NCI-H1105 (cell line): Measurements from ENCODE around the gene ITPK1.

Source experiments
- DNase-seq: peaks from one replicate; lab custom pipeline; 2025; lab: John Stamatoyannopoulos, UW

Gene ITPK1

GRCh38 chr14:93042968-93043940 lies 72.5 kb downstream of the ITPK1 start:
- no peak for DNase-seq

GRCh38 chr14:93041830-93042229 lies 73.9 kb downstream of the ITPK1 start:
- no peak for DNase-seq

GRCh38 chr14:93040982-93041381 lies 74.7 kb downstream of the ITPK1 start:
- DNase-seq = no peak

GRCh38 chr14:93040443-93040842 lies 75.3 kb downstream of the ITPK1 start:
- DNase-seq = no peak

- DNase-seq = no peak
Observed at GRCh38 chr14:93039649-93040315, 75.9 kb downstream of the ITPK1 start.

- DNase-seq = no peak
Observed at GRCh38 chr14:93037351-93037750, 78.4 kb downstream of the ITPK1 start.

GRCh38 chr14:93036652-93037345 lies 78.9 kb downstream of the ITPK1 start:
- no peak for DNase-seq

- no peak for DNase-seq
Observed at GRCh38 chr14:93035917-93036651, 79.6 kb downstream of the ITPK1 start.

GRCh38 chr14:93035585-93035916 lies 80.2 kb downstream of the ITPK1 start:
- no peak for DNase-seq

- no peak for DNase-seq
Observed at GRCh38 chr14:93034671-93034994, 81.1 kb downstream of the ITPK1 start.

GRCh38 chr14:93033983-93034670 lies 81.6 kb downstream of the ITPK1 start:
- no peak for DNase-seq

GRCh38 chr14:93033084-93033982 lies 82.4 kb downstream of the ITPK1 start:
- no peak for DNase-seq

GRCh38 chr14:93032421-93032936 lies 83.2 kb downstream of the ITPK1 start:
- no peak for DNase-seq

- DNase-seq = no peak
Observed at GRCh38 chr14:93031505-93032315, 84.0 kb downstream of the ITPK1 start.

- DNase-seq = no peak
Observed at GRCh38 chr14:93030761-93031160, 85.0 kb downstream of the ITPK1 start.

- no peak for DNase-seq
Observed at GRCh38 chr14:93029911-93030508, 85.7 kb downstream of the ITPK1 start.

GRCh38 chr14:93029417-93029816 lies 86.3 kb downstream of the ITPK1 start:
- no peak for DNase-seq

- no peak for DNase-seq
Observed at GRCh38 chr14:93028724-93029076, 87.0 kb downstream of the ITPK1 start.
